GM12878 (cell line): ENCODE results near the gene ZNF658. TPM values are rescaled to one million over a fixed set of nuclear protein-coding genes. Genes with fewer than 3 reads are reported as not detected.
"Not testable (repeated sequence)": the region's sequence is repeated elsewhere in the genome, so short reads cannot be mapped to it uniquely, and the experiment has no call there.

ENCODE experiments used
- ATAC-seq: fragments of 200-7000 bp; cut with Tn5 transposase; 3 replicates; pipeline ENCODE4 v1.9.1; 2020; ENCODE audit warnings: mild to moderate bottlenecking, moderate library complexity
- BruUV-seq: library from RNA; stranded (reverse); fragments of 400-500 nt; replicated peaks from 2 replicates; lab custom pipeline; 2021; lab: Mats Ljungman, UMichigan
- CTCF ChIA-PET: fragments of 300-600 bp; sonication (Branson Sonifier 250); formaldehyde crosslinking; extraction: SDS; loops from one replicate; lab custom pipeline; 2021; ENCODE audit warnings: inconsistent platforms; lab: Yijun Ruan, JAX
- POLR2A ChIA-PET: fragments of 350-600 bp; formaldehyde crosslinking; extraction: SDS; loops from one replicate; lab custom pipeline; 2021; ENCODE audit warnings: inconsistent platforms; lab: Charles Lee
- RAD21 ChIA-PET: fragments of 300-600 bp; sonication (Branson Sonifier 250); formaldehyde crosslinking; loops from one replicate; lab custom pipeline; 2023; ENCODE audit warnings: antibody characterized with exemption; ENCODE audit not compliant: unreplicated experiment; lab: Charles Lee
- SMC1A ChIA-PET: fragments of 300-600 bp; sonication (Branson Sonifier 250); formaldehyde crosslinking; loops from one replicate; lab custom pipeline; 2023; ENCODE audit not compliant: unreplicated experiment, uncharacterized antibody; lab: Charles Lee
- DNase-seq: peaks from one replicate; pipeline ENCODE4 v3.0.0-alpha.2; 2011; ENCODE audit warnings: low read depth, low spot score
- FAIRE-seq: peaks from 3 replicates; lab custom pipeline; 2011; peaks lifted over from hg19 to GRCh38; lab: Jason Lieb, UNC
- H2AFZ ChIP-seq: 2 replicates; pipeline ENCODE4 v1.6.0; 2011; ENCODE audit warnings: low read depth, low read length, control low read depth; ENCODE audit not compliant: control insufficient read depth
- H3K27ac ChIP-seq: 2 replicates; pipeline ENCODE4 v1.5.1; 2011; ENCODE audit warnings: control low read depth; ENCODE audit not compliant: control insufficient read depth, insufficient read depth
- H3K27me3 ChIP-seq, 2 experiments: replicated peaks in 1 of 2; 2 replicates each; pipeline versions ENCODE4 v1.6.0 to v1.6.1; 2011; ENCODE audit warnings: low read length in 1 of 2; ENCODE audit not compliant: control insufficient read depth in 2 of 2, insufficient read depth in 2 of 2
- H3K36me3 ChIP-seq, 2 experiments: 2 replicates each; pipeline ENCODE4 v1.5.1; 2011; ENCODE audit warnings: low read length in 1 of 2; ENCODE audit not compliant: control insufficient read depth in 2 of 2, insufficient read depth in 2 of 2
- H3K4me1 ChIP-seq: 2 replicates; pipeline ENCODE4 v1.6.1; 2011; ENCODE audit warnings: mild to moderate bottlenecking, low read length, moderate library complexity, mixed read lengths; ENCODE audit not compliant: control insufficient read depth, insufficient read depth
- H3K4me2 ChIP-seq: 2 replicates; pipeline ENCODE4 v1.6.0; 2011; ENCODE audit warnings: control low read depth; ENCODE audit not compliant: control insufficient read depth, insufficient read depth
- H3K4me3 ChIP-seq: fragments of 200-600 bp; sonication (generic); 2 replicates; pipeline ENCODE4 v1.5.1; 2016
- H3K79me2 ChIP-seq: 2 replicates; pipeline ENCODE4 v1.6.0; 2011; ENCODE audit warnings: low read length; ENCODE audit not compliant: control insufficient read depth, insufficient read depth
- H3K9ac ChIP-seq: 2 replicates; pipeline ENCODE4 v1.8.0; 2011; ENCODE audit warnings: low read length, control low read depth, mixed read lengths; ENCODE audit not compliant: control insufficient read depth, insufficient read depth
- H3K9me3 ChIP-seq: replicated peaks from 3 replicates; pipeline ENCODE4 v1.5.1; 2011; ENCODE audit warnings: mild to moderate bottlenecking, low read length; ENCODE audit not compliant: control insufficient read depth, insufficient read depth
- H4K20me1 ChIP-seq: 2 replicates; pipeline ENCODE4 v1.6.0; 2011; ENCODE audit not compliant: control insufficient read depth, insufficient read depth
- WGBS: methylation state at CpG from one replicate; pipeline ENCODE4 v1.1.6; 2016; ENCODE audit warnings: low lambda C conversion rate; ENCODE audit not compliant: insufficient replicate concordance, insufficient coverage; ENCODE audit errors: missing lambda C conversion rate; 5-methylcytosine and 5-hydroxymethylcytosine counted together
- in situ Hi-C: fragments of 300-500 bp; cut with MboI; formaldehyde crosslinking; loops from 9 replicates; pipeline ENCODE4 v1.14.3; 2018; ENCODE audit warnings: mixed read lengths
- intact Hi-C: fragments of 100-400 bp; cut with micrococcal nuclease; formaldehyde crosslinking; loops from one replicate; pipeline ENCODE4 v1.14.2; 2022; ENCODE audit not compliant: unreplicated experiment
- polyA plus RNA-seq, 11 experiments: library from polyadenylated mRNA; depleted of rRNA in 4 of 11; unstranded in 6 of 11; stranded (reverse) in 5 of 11; fragments of >200 nt; fragmentation: Nextera tagmentation in 4 of 11; fragmentation: Illumina TruSeq in 1 of 11; extraction: Ambion mirVana in 4 of 11; extraction: Trizol in 1 of 11; gene quantifications; 1 replicate in 1 of 11; 2 replicates in 10 of 11; pipeline versions ENCODE4 v1.2.1 to v1.2.3, GENCODE V29; 2011 to 2016; ENCODE audit warnings: inconsistent platforms in 2 of 11, missing spikeins in 2 of 11, low read depth in 1 of 11
- total RNA-seq, 4 experiments: library from RNA; depleted of rRNA in 3 of 4; stranded (reverse); fragments of >200 nt in 3 of 4; fragmentation: Illumina TruSeq in 1 of 4; extraction: Trizol in 1 of 4; gene quantifications; 2 replicates each; pipeline versions ENCODE4 v1.2.1 to v1.2.3, GENCODE V29; 2013 to 2021

The ZNF658 gene
- total and polyA plus RNA-seq, 10 of the 15 experiments (the other 5 are each of a cell fraction or from before 2014, with no cell fraction given), result 0.74 to 3.8 (median 2.4) TPM

DNA sequence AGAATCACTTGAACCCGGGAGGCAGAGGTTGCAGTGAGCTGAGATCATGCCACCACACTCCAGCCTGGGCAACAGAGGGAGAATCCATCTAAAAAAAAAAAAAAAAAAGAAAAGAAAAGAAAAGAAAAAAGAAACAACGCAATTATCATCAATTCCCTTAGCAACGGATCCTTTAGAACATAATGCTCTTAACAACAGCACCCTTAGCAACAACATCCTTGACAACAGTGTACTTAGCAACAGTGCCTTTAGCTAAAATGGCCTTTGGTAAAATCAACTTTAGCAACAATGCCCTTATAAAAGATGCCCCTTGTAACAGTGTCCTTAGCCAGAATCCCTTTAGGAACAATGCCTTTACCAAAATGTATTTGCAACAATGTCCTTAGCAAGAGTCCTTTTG, 37.1 kb downstream of the ZNF658 start:
- H3K79me2 ChIP-seq, H3K27ac ChIP-seq, SMC1A ChIA-PET, in situ Hi-C loops, H3K36me3 ChIP-seq, H3K9me3 ChIP-seq, H2AFZ ChIP-seq, CTCF ChIA-PET, H3K4me2 ChIP-seq, FAIRE-seq, H3K27me3 ChIP-seq, BruUV-seq, H3K4me1 ChIP-seq, intact Hi-C loops, DNase-seq, ATAC-seq, H4K20me1 ChIP-seq, H3K9ac ChIP-seq, H3K4me3 ChIP-seq, RAD21 ChIA-PET, POLR2A ChIA-PET: not testable (repeated sequence)
- no CpG with 5 or more reads among the region's 3 CpGs for WGBS

DNA sequence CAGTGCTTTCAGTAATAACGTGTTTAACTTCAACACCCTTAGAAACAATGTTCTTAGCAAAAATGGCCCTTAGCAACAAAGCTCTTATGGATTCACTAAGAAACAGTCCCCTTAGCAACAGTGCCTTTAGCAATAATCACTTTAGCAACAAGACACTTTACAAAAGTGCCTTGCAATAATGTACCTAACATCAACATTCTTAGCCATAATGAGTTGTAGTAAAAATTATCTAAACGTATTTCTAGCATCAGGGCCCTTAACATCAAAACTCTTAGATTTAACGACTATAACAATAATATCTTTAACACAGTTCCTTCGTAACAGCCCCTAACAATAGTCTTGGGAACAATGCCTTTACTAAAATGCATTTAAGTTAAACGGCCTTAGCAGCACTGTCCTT, 37.8 kb downstream of the ZNF658 start:
- H3K36me3 ChIP-seq, RAD21 ChIA-PET, POLR2A ChIA-PET, ATAC-seq, CTCF ChIA-PET, in situ Hi-C loops, H3K4me1 ChIP-seq, H2AFZ ChIP-seq, H3K27ac ChIP-seq, FAIRE-seq, SMC1A ChIA-PET, H3K9ac ChIP-seq, H4K20me1 ChIP-seq, BruUV-seq, H3K4me3 ChIP-seq, H3K27me3 ChIP-seq, H3K9me3 ChIP-seq, H3K4me2 ChIP-seq, H3K79me2 ChIP-seq, DNase-seq, intact Hi-C loops: not testable (repeated sequence)
- 4% methylated on average over 5 of the region's 5 CpGs for WGBS

DNA sequence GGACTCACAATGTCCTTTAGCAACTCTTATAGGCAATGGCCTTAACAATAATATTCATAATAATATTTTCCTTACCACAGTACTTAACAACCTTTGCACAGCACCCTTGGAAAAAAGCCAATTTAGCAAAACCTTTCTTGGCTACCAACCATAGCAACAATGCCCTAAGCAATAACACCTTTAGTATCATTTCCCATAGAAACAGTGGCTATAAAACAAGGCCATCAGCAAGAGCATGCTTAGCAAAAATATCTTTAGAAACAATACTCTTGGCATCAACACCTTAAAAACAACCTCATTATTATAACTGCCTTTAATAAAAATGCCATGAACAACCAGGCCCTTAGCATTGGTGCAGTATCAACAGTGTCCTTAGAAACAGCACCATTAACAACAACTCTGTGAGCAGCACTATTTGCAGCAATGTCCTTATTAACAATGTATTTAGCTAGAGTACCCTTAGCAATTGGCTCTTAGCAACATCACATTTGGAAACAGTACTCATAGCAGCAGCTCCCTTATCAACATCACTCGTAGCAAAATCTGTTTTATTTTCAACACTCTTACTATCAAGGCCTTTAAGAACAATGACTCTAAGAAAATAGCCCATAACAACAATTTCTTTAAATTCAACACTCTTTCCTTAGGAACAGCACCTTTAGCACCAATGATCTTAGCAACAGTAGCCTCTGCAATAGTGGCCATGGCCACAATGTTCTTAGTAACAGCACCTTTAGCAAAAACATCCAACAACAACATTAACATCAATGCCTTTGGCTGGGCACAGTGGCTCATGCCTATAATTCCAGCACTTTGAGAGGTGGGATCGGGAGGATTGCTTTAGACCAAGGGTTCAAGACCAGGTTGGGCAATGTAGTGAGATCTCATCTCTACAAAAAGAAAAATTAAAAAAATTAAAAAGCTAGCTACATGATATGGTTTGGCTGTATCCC, 39.6 kb downstream of the ZNF658 start:
- not testable (repeated sequence) for BruUV-seq, H4K20me1 ChIP-seq

More for the DNA sequence above, 39.6 kb downstream of the ZNF658 start:
- H3K9ac ChIP-seq, H3K36me3 ChIP-seq, DNase-seq, H3K4me1 ChIP-seq, POLR2A ChIA-PET, intact Hi-C loops, H3K4me2 ChIP-seq, H3K27me3 ChIP-seq, RAD21 ChIA-PET, H3K4me3 ChIP-seq, H3K79me2 ChIP-seq, SMC1A ChIA-PET, in situ Hi-C loops, H3K27ac ChIP-seq, ATAC-seq, H3K9me3 ChIP-seq, CTCF ChIA-PET, FAIRE-seq, H2AFZ ChIP-seq: not testable (repeated sequence)
- WGBS, result 0% methylated on average over 1 of the region's 2 CpGs
